Bronchial epithelial cell (primary cell): Measurements from ENCODE around the gene CDK12. TPM values are rescaled to one million over a fixed set of nuclear protein-coding genes. Genes with fewer than 3 reads are reported as not detected.

ENCODE experiments used
- DNase-seq: peaks from one replicate; pipeline ENCODE4 v3.0.0-alpha.2; 2010; ENCODE audit warnings: low read depth
- FAIRE-seq: peaks from 2 replicates; lab custom pipeline; 2011; peaks lifted over from hg19 to GRCh38; lab: Jason Lieb, UNC
- H3K27me3 ChIP-seq: 2 replicates; pipeline ENCODE4 v1.5.1; 2011; ENCODE audit warnings: low read length; ENCODE audit not compliant: control insufficient read depth, insufficient read depth
- H3K36me3 ChIP-seq: 2 replicates; pipeline ENCODE4 v1.5.1; 2011; ENCODE audit warnings: low read length; ENCODE audit not compliant: control insufficient read depth, insufficient read depth
- H3K4me3 ChIP-seq: 2 replicates; pipeline ENCODE4 v1.5.1; 2011; ENCODE audit warnings: mild to moderate bottlenecking, low read depth, low read length, control low read depth
- CTCF ChIP-seq: IDR thresholded peaks from 2 replicates; pipeline ENCODE4 v1.5.1; 2011; ENCODE audit warnings: mild to moderate bottlenecking, moderate library complexity, low read length, control low read depth, inconsistent platforms; ENCODE audit not compliant: insufficient read depth, severe bottlenecking
- total RNA-seq: library from RNA; depleted of rRNA; stranded (reverse); fragments of >200 nt; gene quantifications from 2 replicates; pipeline ENCODE4 v1.2.1, GENCODE V29; 2014

CDK12 gene
- total RNA-seq, 1 donor from 2014 or later: 19.7 TPM

DNA sequence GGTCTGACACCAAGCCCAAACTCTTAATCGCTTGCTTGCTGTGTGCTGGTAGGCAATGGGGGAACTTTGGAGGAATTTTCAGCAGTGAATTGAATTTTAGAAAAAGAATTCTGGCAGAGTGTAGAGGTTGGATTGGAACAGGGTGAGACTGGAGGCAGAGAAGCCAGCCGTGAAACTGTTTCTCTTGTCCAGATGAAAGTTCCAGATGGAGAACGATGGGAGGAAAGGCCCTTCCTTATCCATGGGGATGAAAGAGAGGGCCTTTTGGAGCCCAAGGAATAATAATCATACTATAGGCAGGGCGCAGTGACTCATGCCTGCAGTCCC is 120.4 kb downstream of the CDK12 start:
- TF ChIP-seq CTCF: no peak
- no peaks in the 10 kb centered on the region for H3K36me3 ChIP-seq
- no peak for DNase-seq
- no peak for FAIRE-seq
- peaks cover 4% of the 10 kb centered on the region for H3K27me3 ChIP-seq
- H3K4me3 ChIP-seq: no peak overlapping the region

DNA sequence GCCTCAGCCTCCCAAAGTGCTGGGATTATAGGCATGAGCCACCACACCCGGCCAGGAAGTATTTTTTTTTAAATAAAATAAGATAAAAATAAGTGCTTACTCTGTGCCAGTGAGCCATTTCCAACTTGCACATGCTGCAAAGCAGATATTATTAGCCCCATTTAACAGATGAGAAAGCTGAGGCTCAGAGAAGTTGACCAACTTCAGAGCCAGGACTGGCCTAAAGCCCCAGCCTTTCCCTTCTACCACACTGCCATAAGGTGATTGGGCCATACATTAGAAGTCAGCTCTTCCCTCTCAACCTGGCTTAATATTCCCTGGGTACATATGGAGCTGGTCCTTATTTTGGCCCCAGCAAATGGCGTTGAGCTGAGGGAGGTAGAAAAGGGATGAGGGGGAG is 121.4 kb downstream of the CDK12 start:
- no peaks in the 10 kb centered on the region for H3K36me3 ChIP-seq
- no peak overlapping the region for H3K4me3 ChIP-seq
- DNase-seq: no peak
- no peak for FAIRE-seq
- no peak for TF ChIP-seq CTCF
- peaks cover 4% of the 10 kb centered on the region for H3K27me3 ChIP-seq

Other genes starting within 250 kb of the CDK12 start
- gene STAC2, start 235.5 kb upstream of the CDK12 start, total RNA-seq: not detected in 2 replicates
- gene FBXL20, start 59.9 kb upstream of the CDK12 start, total RNA-seq: 9.0 and 9.3 TPM in 2 replicates
- gene MED1, start 10.2 kb upstream of the CDK12 start, total RNA-seq: 21.6 and 25.0 TPM in 2 replicates
- gene NEUROD2, start 146.4 kb downstream of the CDK12 start, total RNA-seq: not detected in 2 replicates
- gene PPP1R1B, start 165.5 kb downstream of the CDK12 start, total RNA-seq: not detected in 2 replicates
- gene STARD3, start 175.7 kb downstream of the CDK12 start, total RNA-seq: 18.4 and 23.0 TPM in 2 replicates
- 0.51 TPM in 1 of 2 replicates, not detected in the other for gene TCAP, start 203.9 kb downstream of the CDK12 start, total RNA-seq
- gene PNMT, start 207.0 kb downstream of the CDK12 start, total RNA-seq: not detected in 2 replicates
- gene PGAP3, start 226.6 kb downstream of the CDK12 start, total RNA-seq: 10.8 TPM in 2 replicates
- gene ERBB2, start 238.6 kb downstream of the CDK12 start, total RNA-seq: 32.1 and 62.3 TPM in 2 replicates